WTC11 (cell line): ENCODE measurements around the gene GPR152.

Experiments
- ATF1 ChIP-seq: sonication (generic); formaldehyde crosslinking; IDR thresholded peaks from 2 replicates; pipeline ENCODE4 v1.8.1; 2023; ENCODE audit warnings: mild to moderate bottlenecking, moderate library complexity, missing genetic modification reagents
- FOXJ3 ChIP-seq: sonication (generic); formaldehyde crosslinking; IDR thresholded peaks from 2 replicates; pipeline ENCODE4 v1.9.0; 2021; ENCODE audit warnings: missing genetic modification reagents, mild to moderate bottlenecking, borderline replicate concordance
- NFYB ChIP-seq: sonication (generic); formaldehyde crosslinking; conservative IDR thresholded peaks from 2 replicates; pipeline ENCODE4 v1.8.0; 2022; ENCODE audit warnings: low read depth, missing genetic modification reagents
- SMAD4 ChIP-seq: sonication (generic); formaldehyde crosslinking; IDR thresholded peaks from 2 replicates; pipeline ENCODE4 v1.8.0; 2022; ENCODE audit warnings: mild to moderate bottlenecking, missing genetic modification reagents
- STAT6 ChIP-seq: sonication (generic); formaldehyde crosslinking; conservative IDR thresholded peaks from 2 replicates; pipeline ENCODE4 v1.8.1; 2023; ENCODE audit warnings: mild to moderate bottlenecking, low read depth, missing genetic modification reagents, moderate library complexity
- USF1 ChIP-seq: sonication (generic); formaldehyde crosslinking; IDR thresholded peaks from 2 replicates; pipeline ENCODE4 v1.8.0; 2022; ENCODE audit warnings: mild to moderate bottlenecking, missing genetic modification reagents
- ZNF396 ChIP-seq: fragments of 250-450 bp; sonication (Bioruptor Pico); IDR thresholded peaks from 2 replicates; pipeline ENCODE4 v1.8.0; 2021; ENCODE audit warnings: mild to moderate bottlenecking, moderate library complexity, borderline replicate concordance
- TF ChIP-seq, protein P1 (sequence below): fragments of 200-600 bp; IDR thresholded peaks from 2 replicates; pipeline ENCODE4 v1.8.0; 2022; ENCODE audit warnings: antibody characterized with exemption
- TF ChIP-seq, protein P2 (sequence below): sonication (generic); formaldehyde crosslinking; IDR thresholded peaks from 2 replicates; pipeline ENCODE4 v1.8.1; 2023; ENCODE audit warnings: mild to moderate bottlenecking, missing genetic modification reagents
- TF ChIP-seq, protein P3 (sequence below): sonication (generic); formaldehyde crosslinking; IDR thresholded peaks from 2 replicates; pipeline ENCODE4 v1.8.0; 2022; ENCODE audit warnings: missing genetic modification reagents

GRCh38 chr11:67410369-67410831 lies 42.1 kb downstream of the GPR152 start:
- TF ChIP-seq SMAD4 (CRISPR knock-in tag) (no peak), USF1 (CRISPR knock-in tag) (no peak), ZNF396 (no peak), FOXJ3 (CRISPR knock-in tag) (no peak), ATF1 (no peak), NFYB (CRISPR knock-in tag) (no peak), STAT6 (CRISPR knock-in tag) (no peak)
- TF ChIP-seq, protein P1, sequence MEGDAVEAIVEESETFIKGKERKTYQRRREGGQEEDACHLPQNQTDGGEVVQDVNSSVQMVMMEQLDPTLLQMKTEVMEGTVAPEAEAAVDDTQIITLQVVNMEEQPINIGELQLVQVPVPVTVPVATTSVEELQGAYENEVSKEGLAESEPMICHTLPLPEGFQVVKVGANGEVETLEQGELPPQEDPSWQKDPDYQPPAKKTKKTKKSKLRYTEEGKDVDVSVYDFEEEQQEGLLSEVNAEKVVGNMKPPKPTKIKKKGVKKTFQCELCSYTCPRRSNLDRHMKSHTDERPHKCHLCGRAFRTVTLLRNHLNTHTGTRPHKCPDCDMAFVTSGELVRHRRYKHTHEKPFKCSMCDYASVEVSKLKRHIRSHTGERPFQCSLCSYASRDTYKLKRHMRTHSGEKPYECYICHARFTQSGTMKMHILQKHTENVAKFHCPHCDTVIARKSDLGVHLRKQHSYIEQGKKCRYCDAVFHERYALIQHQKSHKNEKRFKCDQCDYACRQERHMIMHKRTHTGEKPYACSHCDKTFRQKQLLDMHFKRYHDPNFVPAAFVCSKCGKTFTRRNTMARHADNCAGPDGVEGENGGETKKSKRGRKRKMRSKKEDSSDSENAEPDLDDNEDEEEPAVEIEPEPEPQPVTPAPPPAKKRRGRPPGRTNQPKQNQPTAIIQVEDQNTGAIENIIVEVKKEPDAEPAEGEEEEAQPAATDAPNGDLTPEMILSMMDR = no peak
- TF ChIP-seq, protein P2, sequence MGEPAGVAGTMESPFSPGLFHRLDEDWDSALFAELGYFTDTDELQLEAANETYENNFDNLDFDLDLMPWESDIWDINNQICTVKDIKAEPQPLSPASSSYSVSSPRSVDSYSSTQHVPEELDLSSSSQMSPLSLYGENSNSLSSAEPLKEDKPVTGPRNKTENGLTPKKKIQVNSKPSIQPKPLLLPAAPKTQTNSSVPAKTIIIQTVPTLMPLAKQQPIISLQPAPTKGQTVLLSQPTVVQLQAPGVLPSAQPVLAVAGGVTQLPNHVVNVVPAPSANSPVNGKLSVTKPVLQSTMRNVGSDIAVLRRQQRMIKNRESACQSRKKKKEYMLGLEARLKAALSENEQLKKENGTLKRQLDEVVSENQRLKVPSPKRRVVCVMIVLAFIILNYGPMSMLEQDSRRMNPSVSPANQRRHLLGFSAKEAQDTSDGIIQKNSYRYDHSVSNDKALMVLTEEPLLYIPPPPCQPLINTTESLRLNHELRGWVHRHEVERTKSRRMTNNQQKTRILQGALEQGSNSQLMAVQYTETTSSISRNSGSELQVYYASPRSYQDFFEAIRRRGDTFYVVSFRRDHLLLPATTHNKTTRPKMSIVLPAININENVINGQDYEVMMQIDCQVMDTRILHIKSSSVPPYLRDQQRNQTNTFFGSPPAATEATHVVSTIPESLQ (CRISPR knock-in tag) = no peak
- TF ChIP-seq, protein P3, sequence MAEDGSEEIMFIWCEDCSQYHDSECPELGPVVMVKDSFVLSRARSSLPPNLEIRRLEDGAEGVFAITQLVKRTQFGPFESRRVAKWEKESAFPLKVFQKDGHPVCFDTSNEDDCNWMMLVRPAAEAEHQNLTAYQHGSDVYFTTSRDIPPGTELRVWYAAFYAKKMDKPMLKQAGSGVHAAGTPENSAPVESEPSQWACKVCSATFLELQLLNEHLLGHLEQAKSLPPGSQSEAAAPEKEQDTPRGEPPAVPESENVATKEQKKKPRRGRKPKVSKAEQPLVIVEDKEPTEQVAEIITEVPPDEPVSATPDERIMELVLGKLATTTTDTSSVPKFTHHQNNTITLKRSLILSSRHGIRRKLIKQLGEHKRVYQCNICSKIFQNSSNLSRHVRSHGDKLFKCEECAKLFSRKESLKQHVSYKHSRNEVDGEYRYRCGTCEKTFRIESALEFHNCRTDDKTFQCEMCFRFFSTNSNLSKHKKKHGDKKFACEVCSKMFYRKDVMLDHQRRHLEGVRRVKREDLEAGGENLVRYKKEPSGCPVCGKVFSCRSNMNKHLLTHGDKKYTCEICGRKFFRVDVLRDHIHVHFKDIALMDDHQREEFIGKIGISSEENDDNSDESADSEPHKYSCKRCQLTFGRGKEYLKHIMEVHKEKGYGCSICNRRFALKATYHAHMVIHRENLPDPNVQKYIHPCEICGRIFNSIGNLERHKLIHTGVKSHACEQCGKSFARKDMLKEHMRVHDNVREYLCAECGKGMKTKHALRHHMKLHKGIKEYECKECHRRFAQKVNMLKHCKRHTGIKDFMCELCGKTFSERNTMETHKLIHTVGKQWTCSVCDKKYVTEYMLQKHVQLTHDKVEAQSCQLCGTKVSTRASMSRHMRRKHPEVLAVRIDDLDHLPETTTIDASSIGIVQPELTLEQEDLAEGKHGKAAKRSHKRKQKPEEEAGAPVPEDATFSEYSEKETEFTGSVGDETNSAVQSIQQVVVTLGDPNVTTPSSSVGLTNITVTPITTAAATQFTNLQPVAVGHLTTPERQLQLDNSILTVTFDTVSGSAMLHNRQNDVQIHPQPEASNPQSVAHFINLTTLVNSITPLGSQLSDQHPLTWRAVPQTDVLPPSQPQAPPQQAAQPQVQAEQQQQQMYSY (CRISPR knock-in tag) = no peak
